NCI-H2107 treated with DMSO at 0.1 percent for 48 hours (cell line): ENCODE data around the gene C2orf80.
"Not testable (repeated sequence)": the region's sequence is repeated elsewhere in the genome, so short reads cannot be mapped to it uniquely, and the experiment has no call there.

Experiments used
- DNase-seq: peaks from one replicate; lab custom pipeline; 2025; ENCODE audit not compliant: unreplicated experiment; lab: John Stamatoyannopoulos, UW

C2orf80 gene

GRCh38 chr2:208182835-208183234 lies 7.0 kb downstream of the C2orf80 start:
- no peak for DNase-seq

GRCh38 chr2:208179028-208179609 lies 10.7 kb downstream of the C2orf80 start:
- no peak for DNase-seq

GRCh38 chr2:208175840-208176153 lies 14.0 kb downstream of the C2orf80 start:
- no peak for DNase-seq

- peak; percentile 70 for DNase-seq
Measured at GRCh38 chr2:208175069-208175839, 14.6 kb downstream of the C2orf80 start.

- no peak for DNase-seq
Measured at GRCh38 chr2:208174144-208174543, 15.7 kb downstream of the C2orf80 start.

GRCh38 chr2:208172125-208172524 lies 17.7 kb downstream of the C2orf80 start:
- no peak for DNase-seq

GRCh38 chr2:208164951-208165755 lies 24.7 kb downstream of the C2orf80 start:
- no peak for DNase-seq

- no peak for DNase-seq
Measured at GRCh38 chr2:208163489-208163888, 26.3 kb downstream of the C2orf80 start, which contains the start of gene CRYGA. CRYGA (minus strand) TSS chr2:208163589; CDS start chr2:208163556, 33 bp downstream.

- no peak for DNase-seq
Measured at GRCh38 chr2:208156439-208156838, 33.4 kb downstream of the C2orf80 start.

GRCh38 chr2:208153156-208153555 lies 36.7 kb downstream of the C2orf80 start:
- no peak for DNase-seq

- DNase-seq: no peak
Measured at GRCh38 chr2:208150956-208151355, 38.9 kb downstream of the C2orf80 start.

GRCh38 chr2:208150094-208150493 lies 39.7 kb downstream of the C2orf80 start:
- DNase-seq: no peak

- no peak for DNase-seq
Measured at GRCh38 chr2:208148803-208149202, 41.0 kb downstream of the C2orf80 start.

GRCh38 chr2:208147759-208148158 lies 42.1 kb downstream of the C2orf80 start:
- DNase-seq: no peak

- DNase-seq: no peak
Measured at GRCh38 chr2:208147008-208147407, 42.8 kb downstream of the C2orf80 start.

- no peak for DNase-seq
Measured at GRCh38 chr2:208146006-208146405, 43.8 kb downstream of the C2orf80 start, which contains the start of gene CRYGB. CRYGB (minus strand) TSS chr2:208146158; CDS start chr2:208146120, 38 bp downstream.

- DNase-seq: peak; percentile 20
Measured at GRCh38 chr2:208142925-208143799, 46.7 kb downstream of the C2orf80 start.

- peak; percentile 74 for DNase-seq
Measured at GRCh38 chr2:208142240-208142924, 47.4 kb downstream of the C2orf80 start.

GRCh38 chr2:208139447-208139846 lies 50.4 kb downstream of the C2orf80 start:
- no peak for DNase-seq

GRCh38 chr2:208138334-208138733 lies 51.5 kb downstream of the C2orf80 start:
- DNase-seq: not testable (repeated sequence)
